ENCODE data around the gene RTF1.

RTF1 gene

GRCh38 chr15:41506796-41507341 is 90.0 kb downstream of the RTF1 start:
- DNase-seq (ENCODE audit: low read depth): no peak

- no peak for DNase-seq (ENCODE audit: low read depth)
Observed at GRCh38 chr15:41507820-41508290, 91.0 kb downstream of the RTF1 start.

GRCh38 chr15:41510728-41511127 is 93.8 kb downstream of the RTF1 start:
- DNase-seq (ENCODE audit: low read depth): no peak

- DNase-seq (ENCODE audit: low read depth): no peak
Observed at GRCh38 chr15:41511331-41511898, 94.5 kb downstream of the RTF1 start.

DNA sequence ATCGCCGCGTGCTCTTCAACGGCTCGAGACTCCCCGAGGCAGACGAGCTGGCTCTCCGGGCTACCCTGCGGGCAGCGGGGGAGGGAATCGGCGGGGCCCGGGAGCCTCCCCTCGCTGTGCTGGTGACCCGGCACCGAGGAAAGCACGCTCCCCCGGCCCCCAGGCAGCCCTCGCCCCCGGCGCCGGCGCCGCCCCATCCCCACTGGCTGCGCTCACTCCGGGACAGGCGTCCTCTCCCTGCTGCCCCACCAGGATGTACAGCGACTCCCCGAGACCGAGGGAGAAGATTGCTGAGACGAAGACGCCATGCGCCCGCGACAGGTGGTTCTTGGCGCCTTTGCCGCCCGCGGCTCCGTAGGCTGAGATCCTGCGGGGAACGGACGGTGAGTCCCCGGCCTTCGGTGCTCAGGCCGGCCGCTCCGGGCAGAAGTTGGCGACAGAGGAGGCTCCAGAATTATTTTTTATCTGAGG is 95.0 kb downstream of the RTF1 start:
- no peak for DNase-seq (ENCODE audit: low read depth)

GRCh38 chr15:41512512-41512939 is 95.6 kb downstream of the RTF1 start:
- DNase-seq (ENCODE audit: low read depth): no peak

- DNase-seq (ENCODE audit: low read depth): no peak
Observed at GRCh38 chr15:41512940-41513505, 96.1 kb downstream of the RTF1 start.

- DNase-seq (ENCODE audit: low read depth): no peak
Observed at GRCh38 chr15:41513506-41514227, 96.8 kb downstream of the RTF1 start, which contains the start of gene LTK. Gene LTK, minus strand, starts transcription at chr15:41513827. Its CDS starts 118 bp downstream, at chr15:41513709.

GRCh38 chr15:41517895-41518449 is 101.1 kb downstream of the RTF1 start:
- no peak for DNase-seq (ENCODE audit: low read depth)

DNA sequence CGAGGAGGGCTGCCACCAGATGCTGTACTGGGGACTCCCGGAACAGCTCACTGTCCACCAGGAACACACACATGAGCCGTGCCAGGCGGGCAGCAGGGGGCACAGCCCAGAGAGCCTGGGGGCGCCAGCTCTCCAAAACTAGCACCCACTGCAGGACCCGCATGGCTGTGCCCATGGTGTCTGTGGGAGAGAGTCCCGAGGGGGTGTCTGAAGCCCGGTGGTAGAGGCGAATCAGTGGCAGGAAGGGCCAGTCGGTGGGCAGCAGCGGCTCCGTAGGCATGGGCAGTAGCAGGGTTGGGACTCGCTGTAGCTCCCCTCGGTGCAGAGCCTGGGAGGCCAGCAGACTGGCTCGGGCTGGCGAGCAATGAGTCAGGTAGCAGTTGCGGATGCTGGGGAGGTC is 103.7 kb downstream of the RTF1 start:
- DNase-seq (ENCODE audit: low read depth): no peak

- no peak for DNase-seq (ENCODE audit: low read depth)
Observed at GRCh38 chr15:41521614-41522013, 104.7 kb downstream of the RTF1 start.

DNA sequence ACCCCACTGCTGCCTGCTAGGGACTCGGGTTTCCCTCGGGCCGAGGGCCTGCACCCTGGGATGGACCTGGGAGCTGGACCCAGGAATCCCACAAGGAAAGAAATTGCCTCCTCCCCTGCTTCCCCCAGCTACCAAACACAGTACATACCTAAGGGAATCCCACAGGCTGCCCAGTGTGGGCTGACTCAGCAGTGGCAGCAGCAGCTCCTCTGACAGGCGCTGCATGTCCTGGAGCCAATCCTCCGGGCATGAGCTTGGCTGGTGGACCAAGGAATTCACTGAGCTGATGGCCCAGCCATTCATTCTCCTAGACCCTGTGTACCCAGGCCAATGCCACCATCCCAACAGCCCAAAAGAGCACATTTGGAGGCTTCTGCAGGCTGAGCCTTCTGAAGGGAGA is 106.2 kb downstream of the RTF1 start:
- DNase-seq (ENCODE audit: low read depth): no peak

- DNase-seq (ENCODE audit: low read depth): no peak
Observed at GRCh38 chr15:41530363-41530956, 113.6 kb downstream of the RTF1 start.

Data from HS-5 (cell line).